HepG2 (cell line): ENCODE measurements around the gene VSNL1. TPM values are rescaled to one million over a fixed set of nuclear protein-coding genes. Genes with fewer than 3 reads are reported as not detected.

Experiments used
- FOXP4 ChIP-seq: sonication (generic); formaldehyde crosslinking; IDR thresholded peaks from 2 replicates; pipeline ENCODE4 v1.4.0; 2020; ENCODE audit warnings: missing genetic modification reagents
- MTF2 ChIP-seq: sonication (generic); formaldehyde crosslinking; IDR thresholded peaks from 2 replicates; pipeline ENCODE4 v1.5.0; 2020; ENCODE audit warnings: missing genetic modification reagents, borderline replicate concordance
- NPAS2 ChIP-seq: sonication (generic); formaldehyde crosslinking; IDR thresholded peaks from 2 replicates; pipeline ENCODE4 v1.8.0; 2022; ENCODE audit warnings: mild to moderate bottlenecking, missing genetic modification reagents, borderline replicate concordance
- RBM39 ChIP-seq: fragments of 200-400 bp; formaldehyde crosslinking; IDR thresholded peaks from one replicate; pipeline ENCODE4 v1.6.1; 2018; ENCODE audit warnings: antibody characterized with exemption, mild to moderate bottlenecking, low read depth, low read length; ENCODE audit not compliant: poor library complexity, severe bottlenecking
- SALL2 ChIP-seq: sonication (generic); formaldehyde crosslinking; IDR thresholded peaks from 2 replicates; pipeline ENCODE4 v1.8.1; 2023; ENCODE audit warnings: mild to moderate bottlenecking, missing genetic modification reagents, inconsistent platforms
- SIN3B ChIP-seq: fragments of 150-350 bp; IDR thresholded peaks from 2 replicates; pipeline ENCODE4 v1.6.1; 2014; ENCODE audit warnings: low read length
- ZBTB7B ChIP-seq: sonication (generic); formaldehyde crosslinking; IDR thresholded peaks from 2 replicates; pipeline ENCODE4 v1.4.0; 2020; ENCODE audit warnings: missing genetic modification reagents
- ZNF280B ChIP-seq: sonication (generic); formaldehyde crosslinking; IDR thresholded peaks from 2 replicates; pipeline ENCODE4 v1.5.0; 2020; ENCODE audit warnings: missing genetic modification reagents, mild to moderate bottlenecking, borderline replicate concordance
- ZNF543 ChIP-seq: sonication (generic); formaldehyde crosslinking; IDR thresholded peaks from 2 replicates; pipeline ENCODE4 v1.4.0; 2020; ENCODE audit warnings: mild to moderate bottlenecking, missing genetic modification reagents
- ZNF558 ChIP-seq: sonication (generic); formaldehyde crosslinking; IDR thresholded peaks from 2 replicates; pipeline ENCODE4 v1.9.0; 2022; ENCODE audit warnings: mild to moderate bottlenecking, missing genetic modification reagents, borderline replicate concordance
- ZNF562 ChIP-seq: sonication (generic); formaldehyde crosslinking; IDR thresholded peaks from 2 replicates; pipeline ENCODE4 v1.8.0; 2022; ENCODE audit warnings: missing genetic modification reagents, borderline replicate concordance
- ZNF589 ChIP-seq: sonication (generic); formaldehyde crosslinking; conservative IDR thresholded peaks from 2 replicates; pipeline ENCODE4 v1.8.0; 2022; ENCODE audit warnings: mild to moderate bottlenecking, moderate library complexity, missing genetic modification reagents
- polyA plus RNA-seq, 8 experiments: library from polyadenylated mRNA; depleted of rRNA in 3 of 8; stranded (reverse) in 7 of 8; unstranded in 1 of 8; fragments of >200 nt; fragmentation: Illumina TruSeq in 4 of 8; extraction: Trizol in 4 of 8; gene quantifications; 2 replicates each; pipeline versions ENCODE4 v1.2.1 to v1.2.3, GENCODE V29; 2011 to 2016; ENCODE audit warnings: low read depth in 4 of 8, missing spikeins in 1 of 8, mixed read lengths in 1 of 8; ENCODE audit not compliant: insufficient read depth in 1 of 8
- total RNA-seq, 5 experiments: library from RNA; depleted of rRNA; stranded (reverse); fragments of >200 nt; fragmentation: Illumina TruSeq; extraction: Trizol; gene quantifications; 2 replicates each; pipeline ENCODE4 v1.2.3, GENCODE V29; 2016; ENCODE audit warnings: low read depth in 1 of 5
- TF ChIP-seq, protein P1 (sequence below): IDR thresholded peaks from 2 replicates; pipeline ENCODE4 v1.6.1; 2016; ENCODE audit warnings: missing biosample characterization, missing genetic modification reagents, low read depth
- TF ChIP-seq, protein P2 (sequence below): IDR thresholded peaks from 2 replicates; pipeline ENCODE4 v1.6.1; 2018; ENCODE audit warnings: missing genetic modification reagents
- TF ChIP-seq, protein P3 (sequence below): sonication (generic); formaldehyde crosslinking; IDR thresholded peaks from 2 replicates; pipeline ENCODE4 v1.4.0; 2020; ENCODE audit warnings: missing genetic modification reagents

Gene VSNL1
- total and polyA plus RNA-seq, 2 of the 13 experiments (the other 11 are each of a cell fraction or from before 2014, with no cell fraction given), result 63.2 to 95.9 TPM

GRCh38 chr2:17538022-17538843 lies 2.3 kb upstream of the VSNL1 start (continued):
- TF ChIP-seq, protein P1, sequence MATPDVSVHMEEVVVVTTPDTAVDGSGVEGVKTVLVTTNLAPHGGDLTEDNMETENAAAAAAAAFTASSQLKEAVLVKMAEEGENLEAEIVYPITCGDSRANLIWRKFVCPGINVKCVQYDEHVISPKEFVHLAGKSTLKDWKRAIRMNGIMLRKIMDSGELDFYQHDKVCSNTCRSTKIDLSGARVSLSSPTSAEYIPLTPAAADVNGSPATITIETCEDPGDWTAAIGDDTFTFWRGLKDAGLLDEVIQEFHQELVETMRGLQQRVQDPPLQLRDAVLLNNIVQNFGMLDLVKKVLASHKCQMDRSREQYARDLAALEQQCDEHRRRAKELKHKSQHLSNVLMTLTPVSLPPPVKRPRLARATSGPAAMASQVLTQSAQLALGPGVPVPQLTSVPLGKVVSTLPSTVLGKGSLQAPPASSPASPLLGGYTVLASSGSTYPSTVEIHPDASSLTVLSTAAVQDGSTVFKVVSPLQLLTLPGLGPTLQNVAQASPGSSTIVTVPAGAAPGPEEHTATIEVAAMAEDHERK, result no peak
- TF ChIP-seq RBM39 (no peak), ZNF280B (CRISPR knock-in tag) (no peak), ZNF589 (CRISPR knock-in tag) (no peak), MTF2 (CRISPR knock-in tag) (no peak; the same call in 1 of the 2 replicates), SIN3B (no peak), SALL2 (CRISPR knock-in tag) (no peak), ZBTB7B (no peak), NPAS2 (CRISPR knock-in tag) (no peak), ZNF558 (CRISPR knock-in tag) (no peak), ZNF543 (CRISPR knock-in tag) (no peak), FOXP4 (CRISPR knock-in tag) (no peak), ZNF562 (CRISPR knock-in tag) (no peak)
- TF ChIP-seq, protein P2, sequence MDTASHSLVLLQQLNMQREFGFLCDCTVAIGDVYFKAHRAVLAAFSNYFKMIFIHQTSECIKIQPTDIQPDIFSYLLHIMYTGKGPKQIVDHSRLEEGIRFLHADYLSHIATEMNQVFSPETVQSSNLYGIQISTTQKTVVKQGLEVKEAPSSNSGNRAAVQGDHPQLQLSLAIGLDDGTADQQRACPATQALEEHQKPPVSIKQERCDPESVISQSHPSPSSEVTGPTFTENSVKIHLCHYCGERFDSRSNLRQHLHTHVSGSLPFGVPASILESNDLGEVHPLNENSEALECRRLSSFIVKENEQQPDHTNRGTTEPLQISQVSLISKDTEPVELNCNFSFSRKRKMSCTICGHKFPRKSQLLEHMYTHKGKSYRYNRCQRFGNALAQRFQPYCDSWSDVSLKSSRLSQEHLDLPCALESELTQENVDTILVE, result no peak
- TF ChIP-seq, protein P3, sequence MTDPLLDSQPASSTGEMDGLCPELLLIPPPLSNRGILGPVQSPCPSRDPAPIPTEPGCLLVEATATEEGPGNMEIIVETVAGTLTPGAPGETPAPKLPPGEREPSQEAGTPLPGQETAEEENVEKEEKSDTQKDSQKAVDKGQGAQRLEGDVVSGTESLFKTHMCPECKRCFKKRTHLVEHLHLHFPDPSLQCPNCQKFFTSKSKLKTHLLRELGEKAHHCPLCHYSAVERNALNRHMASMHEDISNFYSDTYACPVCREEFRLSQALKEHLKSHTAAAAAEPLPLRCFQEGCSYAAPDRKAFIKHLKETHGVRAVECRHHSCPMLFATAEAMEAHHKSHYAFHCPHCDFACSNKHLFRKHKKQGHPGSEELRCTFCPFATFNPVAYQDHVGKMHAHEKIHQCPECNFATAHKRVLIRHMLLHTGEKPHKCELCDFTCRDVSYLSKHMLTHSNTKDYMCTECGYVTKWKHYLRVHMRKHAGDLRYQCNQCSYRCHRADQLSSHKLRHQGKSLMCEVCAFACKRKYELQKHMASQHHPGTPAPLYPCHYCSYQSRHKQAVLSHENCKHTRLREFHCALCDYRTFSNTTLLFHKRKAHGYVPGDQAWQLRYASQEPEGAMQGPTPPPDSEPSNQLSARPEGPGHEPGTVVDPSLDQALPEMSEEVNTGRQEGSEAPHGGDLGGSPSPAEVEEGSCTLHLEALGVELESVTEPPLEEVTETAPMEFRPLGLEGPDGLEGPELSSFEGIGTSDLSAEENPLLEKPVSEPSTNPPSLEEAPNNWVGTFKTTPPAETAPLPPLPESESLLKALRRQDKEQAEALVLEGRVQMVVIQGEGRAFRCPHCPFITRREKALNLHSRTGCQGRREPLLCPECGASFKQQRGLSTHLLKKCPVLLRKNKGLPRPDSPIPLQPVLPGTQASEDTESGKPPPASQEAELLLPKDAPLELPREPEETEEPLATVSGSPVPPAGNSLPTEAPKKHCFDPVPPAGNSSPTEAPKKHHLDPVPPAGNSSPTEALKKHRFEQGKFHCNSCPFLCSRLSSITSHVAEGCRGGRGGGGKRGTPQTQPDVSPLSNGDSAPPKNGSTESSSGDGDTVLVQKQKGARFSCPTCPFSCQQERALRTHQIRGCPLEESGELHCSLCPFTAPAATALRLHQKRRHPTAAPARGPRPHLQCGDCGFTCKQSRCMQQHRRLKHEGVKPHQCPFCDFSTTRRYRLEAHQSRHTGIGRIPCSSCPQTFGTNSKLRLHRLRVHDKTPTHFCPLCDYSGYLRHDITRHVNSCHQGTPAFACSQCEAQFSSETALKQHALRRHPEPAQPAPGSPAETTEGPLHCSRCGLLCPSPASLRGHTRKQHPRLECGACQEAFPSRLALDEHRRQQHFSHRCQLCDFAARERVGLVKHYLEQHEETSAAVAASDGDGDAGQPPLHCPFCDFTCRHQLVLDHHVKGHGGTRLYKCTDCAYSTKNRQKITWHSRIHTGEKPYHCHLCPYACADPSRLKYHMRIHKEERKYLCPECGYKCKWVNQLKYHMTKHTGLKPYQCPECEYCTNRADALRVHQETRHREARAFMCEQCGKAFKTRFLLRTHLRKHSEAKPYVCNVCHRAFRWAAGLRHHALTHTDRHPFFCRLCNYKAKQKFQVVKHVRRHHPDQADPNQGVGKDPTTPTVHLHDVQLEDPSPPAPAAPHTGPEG (CRISPR knock-in tag), result peak; percentile 100
